Measurements from ENCODE around the gene TRIML2.

TRIML2 gene, protein sequence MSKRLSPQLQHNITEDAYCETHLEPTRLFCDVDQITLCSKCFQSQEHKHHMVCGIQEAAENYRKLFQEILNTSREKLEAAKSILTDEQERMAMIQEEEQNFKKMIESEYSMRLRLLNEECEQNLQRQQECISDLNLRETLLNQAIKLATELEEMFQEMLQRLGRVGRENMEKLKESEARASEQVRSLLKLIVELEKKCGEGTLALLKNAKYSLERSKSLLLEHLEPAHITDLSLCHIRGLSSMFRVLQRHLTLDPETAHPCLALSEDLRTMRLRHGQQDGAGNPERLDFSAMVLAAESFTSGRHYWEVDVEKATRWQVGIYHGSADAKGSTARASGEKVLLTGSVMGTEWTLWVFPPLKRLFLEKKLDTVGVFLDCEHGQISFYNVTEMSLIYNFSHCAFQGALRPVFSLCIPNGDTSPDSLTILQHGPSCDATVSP

DNA sequence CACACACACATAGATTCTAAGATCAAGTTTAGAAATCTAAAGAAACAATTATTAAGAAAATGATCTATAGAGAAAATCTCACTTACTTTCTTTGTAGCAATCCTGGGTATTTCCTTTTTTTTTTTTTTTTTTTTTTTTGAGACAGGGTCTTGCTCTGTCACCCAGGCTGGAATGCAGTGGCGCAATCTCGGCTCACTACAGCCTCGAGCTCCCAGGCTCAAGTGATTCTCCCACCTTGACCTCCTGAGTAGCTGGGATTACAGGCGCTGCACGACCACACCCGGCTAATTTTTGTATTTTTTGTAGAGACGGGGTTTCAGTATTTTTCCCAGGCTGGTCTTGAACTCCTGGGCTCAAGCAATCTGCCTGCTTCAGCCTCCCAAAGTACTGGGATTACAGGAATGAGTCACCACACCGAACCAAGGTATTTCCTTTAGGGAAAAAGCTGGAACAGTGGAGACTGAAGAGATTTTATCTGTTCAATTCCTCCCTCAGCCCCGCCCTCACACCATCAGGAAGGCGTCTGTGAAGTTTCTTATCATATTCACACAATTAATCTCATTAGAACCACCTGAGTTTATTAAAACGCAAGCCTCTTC, at the start of gene TRIML2:
Gene TRIML2, minus strand, starts transcription at position 447 of the 599 bp plus-strand sequence. CDS start 4,235 bp downstream, outside the sequence.
- no peak for DNase-seq

- no peak for DNase-seq
These were observed 48.9 kb upstream of the TRIML2 start for GRCh38 chr4:188158336-188158735.

- no peak for DNase-seq
These were observed 45.4 kb upstream of the TRIML2 start for GRCh38 chr4:188154668-188155405.

- no peak for DNase-seq
These were observed 38.4 kb upstream of the TRIML2 start for GRCh38 chr4:188147776-188148175.

DNA sequence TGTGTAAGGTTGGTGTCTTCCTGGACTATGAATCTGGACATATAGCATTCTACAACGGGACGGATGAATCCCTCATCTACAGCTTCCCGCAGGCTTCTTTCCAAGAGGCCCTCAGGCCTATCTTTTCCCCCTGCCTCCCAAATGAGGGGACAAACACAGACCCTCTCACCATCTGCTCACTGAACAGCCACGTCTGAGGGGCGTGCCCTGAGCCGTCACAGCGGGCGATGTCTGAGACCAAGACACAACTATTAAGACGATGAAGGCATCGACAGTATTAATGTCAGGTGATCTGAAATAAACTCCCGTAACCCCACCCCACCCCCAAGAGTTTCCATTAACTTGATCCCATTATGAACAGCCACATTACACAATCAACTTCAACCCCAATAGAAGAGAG, 37.8 kb upstream of the TRIML2 start:
- DNase-seq, result no peak

- no peak for DNase-seq
These were observed 37.2 kb upstream of the TRIML2 start for GRCh38 chr4:188146618-188147017.

DNA sequence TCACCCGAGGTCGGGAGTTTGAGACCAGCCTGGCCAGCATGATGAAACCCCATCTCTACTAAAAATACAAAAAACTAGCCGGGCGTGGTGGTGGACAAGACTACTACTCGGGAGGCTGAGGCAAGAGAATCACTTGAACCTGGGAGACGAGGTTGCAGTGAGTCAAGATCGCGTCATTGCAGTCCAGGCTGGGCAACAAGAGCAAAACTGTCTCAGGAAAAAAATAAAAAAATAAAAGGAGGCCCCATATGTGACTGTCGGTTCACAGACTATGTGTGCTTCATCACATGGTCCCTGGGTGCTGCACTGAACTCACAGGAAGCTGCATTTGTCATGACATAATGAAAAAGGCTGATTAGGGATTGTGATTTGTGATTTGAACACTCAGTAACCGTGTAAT, 36.2 kb upstream of the TRIML2 start:
- DNase-seq, result no peak

DNA sequence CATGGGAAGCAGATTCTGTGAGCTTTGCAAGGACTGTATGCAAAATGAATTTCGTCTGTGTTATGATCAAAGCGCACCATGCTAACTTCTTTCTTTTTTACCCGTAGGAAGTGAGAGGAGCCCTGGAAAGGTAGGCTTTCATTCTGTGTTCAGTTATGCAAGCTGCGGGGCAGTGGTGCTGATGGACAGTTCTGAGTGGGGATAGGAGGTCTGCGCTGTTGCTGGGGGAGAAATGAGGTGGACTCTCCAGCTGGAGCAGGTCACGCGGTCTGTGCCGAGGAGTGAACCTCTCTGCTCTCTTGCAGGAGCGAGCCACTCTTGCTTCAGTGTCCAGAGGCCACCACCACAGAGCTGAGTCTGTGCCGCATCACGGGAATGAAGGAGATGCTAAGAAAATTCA, 34.3 kb upstream of the TRIML2 start:
- no peak for DNase-seq

DNA sequence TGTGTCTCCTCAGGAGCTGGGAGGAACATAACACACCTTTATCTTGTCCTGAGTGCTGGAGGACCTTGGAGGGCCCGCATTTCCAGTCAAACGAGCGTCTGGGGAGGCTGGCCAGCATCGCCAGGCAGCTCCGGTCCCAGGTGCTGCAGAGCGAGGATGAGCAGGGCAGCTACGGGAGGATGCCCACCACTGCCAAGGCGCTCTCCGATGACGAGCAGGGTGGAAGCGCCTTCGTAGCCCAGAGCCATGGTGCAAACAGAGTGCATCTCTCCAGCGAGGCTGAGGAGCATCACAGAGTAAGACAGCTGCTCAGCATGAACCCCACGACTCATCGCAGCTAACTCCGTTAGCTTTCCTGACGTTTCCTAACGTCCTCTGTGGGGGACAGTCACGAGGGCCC, 30.3 kb upstream of the TRIML2 start:
- no peak for DNase-seq

DNA sequence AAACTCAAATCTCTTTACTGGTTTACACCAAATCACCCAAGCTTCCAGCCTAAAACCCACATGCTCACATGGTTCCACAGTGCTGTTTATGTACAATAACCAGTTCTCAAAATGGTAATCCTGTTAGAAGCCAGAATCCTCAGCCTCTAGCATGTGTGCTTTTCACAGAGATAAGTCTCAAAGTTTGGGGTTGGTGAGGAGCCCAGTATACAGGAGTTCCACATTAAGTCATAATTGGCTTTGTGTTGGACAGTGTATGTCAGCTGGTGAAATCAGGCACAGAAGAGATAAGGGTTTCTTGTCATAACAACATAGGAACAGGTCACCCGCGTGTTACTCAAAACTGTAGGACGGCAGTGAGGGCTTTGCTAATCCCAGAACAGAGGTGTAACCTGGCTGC, 29.7 kb upstream of the TRIML2 start, which contains the start of gene TRIML1:
Gene TRIML1, plus strand, starts transcription at position 301 of the 400 bp plus-strand sequence. CDS start 118 bp downstream, outside the sequence.
- DNase-seq, result no peak

GRCh38 chr4:188138227-188138626, 28.8 kb upstream of the TRIML2 start:
- no peak for DNase-seq

DNA sequence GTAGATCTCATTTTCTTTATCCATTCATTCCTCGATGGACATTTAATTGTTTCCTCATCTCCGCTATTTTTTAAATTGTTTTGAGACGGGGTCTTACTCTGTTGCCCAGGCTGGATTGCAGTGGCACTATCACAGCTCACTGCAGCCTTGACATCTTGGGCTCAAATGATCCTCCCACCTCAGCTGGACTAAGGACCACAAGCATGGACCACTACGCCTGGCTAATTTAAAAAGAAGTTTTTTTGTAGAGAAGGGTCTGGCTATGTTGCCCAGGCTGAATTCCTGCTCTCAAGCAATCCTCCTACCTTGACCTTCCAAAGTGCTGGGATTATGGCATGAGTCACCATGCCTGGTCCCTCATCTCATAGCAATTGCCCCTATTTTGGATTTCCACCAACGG, 22.8 kb upstream of the TRIML2 start:
- DNase-seq, result no peak

DNA sequence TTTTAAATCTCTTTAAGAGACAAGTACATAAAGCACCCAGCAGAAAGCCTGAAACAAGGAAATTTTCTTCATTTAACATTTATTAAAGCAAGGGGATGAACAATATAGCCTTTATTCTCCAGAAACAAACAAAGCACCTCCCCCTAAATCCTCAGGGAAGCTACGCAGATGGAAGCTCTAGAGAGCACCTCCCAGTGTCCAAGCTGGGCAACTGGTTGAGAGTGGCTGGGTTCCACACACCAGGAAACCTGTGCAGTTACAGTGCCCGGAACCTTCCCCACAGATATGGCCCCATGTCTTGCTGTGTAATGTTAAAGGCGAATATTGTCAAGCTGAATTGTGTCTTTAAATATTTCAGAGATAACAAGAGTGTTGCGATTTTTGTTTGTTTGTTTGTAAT, 21.0 kb upstream of the TRIML2 start:
- no peak for DNase-seq

DNA sequence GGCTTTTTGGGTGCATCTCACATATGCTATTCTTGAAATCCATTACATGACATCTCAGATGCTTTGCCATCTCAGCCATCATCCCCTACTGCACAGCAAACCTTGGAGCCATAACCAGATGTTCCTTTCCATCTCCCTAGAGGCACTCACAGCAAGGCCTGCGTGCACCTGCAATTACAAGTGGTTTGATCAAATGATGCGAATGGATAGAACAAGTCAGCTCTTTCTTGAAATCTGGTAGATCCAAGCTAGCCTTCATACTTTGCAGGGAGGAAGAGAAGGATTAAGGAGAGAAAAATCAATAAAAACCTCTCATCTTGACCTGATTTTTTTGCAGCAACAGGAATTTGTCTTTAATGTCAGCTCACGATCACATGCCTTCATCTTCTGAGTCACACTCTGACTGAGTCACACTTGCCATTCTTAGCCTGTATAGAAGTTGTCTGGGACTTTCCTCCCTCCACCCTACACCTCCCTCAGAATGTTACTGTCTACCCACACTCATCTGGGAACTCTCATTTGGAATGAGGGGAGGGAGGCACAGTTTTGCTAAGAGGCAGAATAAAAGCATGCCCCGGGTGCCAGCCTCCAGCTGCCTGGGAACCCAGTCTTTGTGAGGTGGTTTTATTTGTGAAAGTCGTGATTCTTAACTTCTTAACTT, 17.9 kb upstream of the TRIML2 start:
- no peak for DNase-seq

- no peak for DNase-seq
These were observed 12.1 kb upstream of the TRIML2 start for GRCh38 chr4:188121530-188121929.

DNA sequence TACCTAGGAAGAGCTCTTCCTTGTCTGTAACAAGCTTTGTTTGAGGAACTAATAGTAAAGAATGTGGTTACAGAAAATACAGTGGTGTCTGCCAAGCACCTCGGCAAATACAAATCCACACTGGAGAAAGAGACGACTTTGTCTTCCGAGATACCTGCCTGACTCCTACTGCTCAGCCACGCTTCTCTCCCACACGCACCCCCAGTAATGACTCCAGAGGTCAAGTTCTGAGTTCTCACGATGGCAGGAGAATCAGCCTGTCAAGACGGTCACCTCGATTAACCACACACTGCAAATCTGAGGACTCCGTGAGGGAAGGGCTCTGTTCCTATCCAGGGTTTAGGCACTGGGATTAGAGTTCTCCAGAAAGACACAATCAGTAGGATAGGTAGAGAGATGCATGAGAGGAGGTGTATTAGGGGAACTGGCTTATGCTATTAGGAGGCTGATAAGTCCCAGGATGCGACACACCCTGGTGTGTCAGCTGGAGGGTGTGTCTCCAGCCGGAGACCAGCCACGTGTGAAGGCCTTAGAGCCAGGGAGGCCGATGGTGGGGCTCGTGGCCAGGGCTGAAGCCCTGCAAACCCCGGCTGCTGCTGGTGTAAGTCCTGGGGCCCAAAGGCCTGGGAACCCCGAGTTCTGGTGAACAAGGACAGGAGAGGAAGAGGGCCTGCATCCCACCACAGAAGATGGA, 8.4 kb upstream of the TRIML2 start:
- no peak for DNase-seq

DNA sequence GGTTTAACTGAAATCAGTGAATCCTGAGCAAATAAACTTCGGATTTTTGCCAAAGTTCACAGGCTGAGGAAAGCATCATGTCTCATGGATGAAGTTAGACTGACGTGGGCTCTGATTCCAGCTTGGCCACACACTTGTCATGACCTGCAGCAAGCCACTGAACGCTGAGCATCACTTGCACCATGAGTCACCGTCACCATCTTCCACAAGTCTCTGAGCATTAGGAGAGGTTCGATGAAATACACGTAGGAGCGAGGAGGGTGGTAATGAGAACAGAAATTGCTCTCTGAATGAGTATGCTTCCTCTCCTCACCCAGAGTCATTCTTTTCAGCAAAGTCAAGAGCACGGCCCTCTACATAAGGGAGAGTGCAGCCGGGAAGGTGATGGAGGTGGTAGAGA, 3.8 kb upstream of the TRIML2 start:
- DNase-seq, result no peak

GRCh38 chr4:188111955-188112354, 2.6 kb upstream of the TRIML2 start:
- DNase-seq, result no peak

DNA sequence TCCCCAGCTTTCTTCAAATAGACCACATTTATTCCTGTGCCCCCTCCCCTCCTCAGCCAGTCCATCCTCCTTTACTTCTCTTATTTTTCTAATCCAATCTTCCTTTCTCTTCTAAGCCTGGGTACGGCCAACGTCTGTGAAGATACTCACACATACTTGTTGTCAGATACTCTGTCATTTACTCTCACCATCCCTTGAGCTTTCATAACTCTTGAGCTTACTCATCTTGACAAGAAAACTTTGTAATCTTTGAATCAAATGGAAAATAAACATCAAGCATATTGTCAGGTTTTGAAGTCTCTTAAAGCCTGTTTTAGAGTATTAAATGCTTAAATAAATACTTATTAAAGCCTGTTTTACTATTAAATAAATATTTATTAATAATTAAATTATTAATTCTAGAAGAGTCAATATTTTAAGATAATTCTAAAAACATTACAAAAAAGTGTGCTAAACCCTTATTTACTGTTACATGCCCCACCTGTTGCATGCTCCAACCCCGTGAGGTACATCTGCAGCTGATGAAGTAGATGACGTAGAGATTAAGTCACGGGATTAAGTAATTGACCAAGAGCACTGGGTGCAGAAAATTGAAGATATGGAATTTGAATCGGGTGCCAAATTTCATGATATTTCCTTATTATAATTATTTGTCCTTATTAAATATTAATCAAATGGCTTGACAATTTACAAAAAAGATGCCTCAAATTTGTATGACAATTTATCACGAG, 1.5 kb upstream of the TRIML2 start:
- no peak for DNase-seq

DNA sequence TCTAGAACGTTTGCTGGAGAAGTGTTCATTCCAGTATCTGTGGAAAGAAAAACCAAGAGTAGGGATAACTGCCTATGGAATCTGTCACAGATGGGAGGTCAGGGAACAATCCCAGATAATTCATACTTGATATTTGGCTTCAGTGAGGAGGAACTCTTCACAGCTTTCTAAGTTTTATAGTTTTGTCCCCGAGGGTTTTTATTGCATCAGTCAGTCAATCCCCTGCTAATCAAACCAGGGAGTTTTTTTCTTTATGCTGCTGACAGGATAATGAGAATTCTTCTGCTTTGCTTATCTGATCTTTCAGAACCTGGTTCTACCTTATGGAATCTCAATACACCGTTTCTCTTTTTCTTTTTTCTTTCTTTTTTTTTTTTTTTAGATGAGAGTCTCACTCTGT, 633 bp upstream of the TRIML2 start:
- no peak for DNase-seq

GRCh38 chr4:188107931-188108843, 1.2 kb downstream of the TRIML2 start:
- DNase-seq, result no peak

All from activated CD8-positive, alpha-beta memory T cell treated with anti-CD3 and anti-CD28 coated beads, Interleukin-2, amount 50 U/mL, for 48 hours (primary cell).